Activated naive CD4-positive, alpha-beta T cell treated with anti-CD3 and anti-CD28 coated beads, Interleukin-2, amount 10 ng/mL, durations not matched to agents 7 days and 5 days (primary cell): Measurements from ENCODE around the gene FOXD4L3.
"Not testable (repeated sequence)": the region's sequence is repeated elsewhere in the genome, so short reads cannot be mapped to it uniquely, and the experiment has no call there.

Experiments
- CTCF ChIA-PET: fragments of 350-600 bp; sonication (Branson Sonifier 250); formaldehyde crosslinking; loops from one replicate; lab custom pipeline; 2021; ENCODE audit warnings: antibody characterized with exemption; lab: Charles Lee
- DNase-seq: peaks from one replicate; pipeline ENCODE4 v3.0.0-alpha.2; 2020
- H3K27ac Mint-ChIP-seq: one replicate; pipeline ENCODE4 v1.8.0; 2021; ENCODE audit warnings: mild to moderate bottlenecking, moderate library complexity, mixed read lengths
- H3K27me3 Mint-ChIP-seq: one replicate; pipeline ENCODE4 v1.8.0; 2021; ENCODE audit warnings: mild to moderate bottlenecking, mixed read lengths
- H3K36me3 Mint-ChIP-seq: one replicate; pipeline ENCODE4 v1.8.0; 2021; ENCODE audit warnings: mixed read lengths
- H3K4me1 Mint-ChIP-seq: one replicate; pipeline ENCODE4 v1.8.0; 2021; ENCODE audit warnings: mixed read lengths
- H3K4me3 Mint-ChIP-seq: one replicate; pipeline ENCODE4 v1.8.0; 2021; ENCODE audit warnings: mild to moderate bottlenecking, moderate library complexity, mixed read lengths
- H3K9me3 Mint-ChIP-seq: one replicate; pipeline ENCODE4 v1.8.0; 2021; ENCODE audit warnings: mixed read lengths

Gene FOXD4L3

DNA sequence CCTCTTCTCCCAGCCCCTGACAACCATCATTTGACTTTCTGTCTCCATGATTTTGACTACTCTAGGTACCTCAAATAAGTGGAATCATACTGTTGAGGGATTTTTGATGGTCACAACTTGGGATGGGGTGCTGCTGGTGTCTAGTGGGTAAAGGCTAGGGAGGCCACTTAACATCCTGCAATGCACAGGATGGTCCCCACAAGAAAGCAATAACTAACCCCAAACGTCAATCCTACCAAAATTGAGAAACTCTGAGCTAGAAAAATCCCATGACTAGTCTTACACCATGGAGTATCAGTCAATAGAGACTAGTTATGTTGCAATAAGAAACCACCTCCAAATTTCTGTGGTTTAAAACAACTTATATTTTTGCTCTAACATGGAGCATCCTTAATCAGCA is 29.5 kb downstream of the FOXD4L3 start:
- H3K4me1 Mint-ChIP-seq, DNase-seq, H3K4me3 Mint-ChIP-seq, H3K9me3 Mint-ChIP-seq, H3K36me3 Mint-ChIP-seq, CTCF ChIA-PET, H3K27ac Mint-ChIP-seq, H3K27me3 Mint-ChIP-seq: not testable (repeated sequence)

GRCh38 chr9:68335935-68336334 is 33.3 kb downstream of the FOXD4L3 start:
- H3K27ac Mint-ChIP-seq, DNase-seq, H3K36me3 Mint-ChIP-seq, CTCF ChIA-PET, H3K4me3 Mint-ChIP-seq, H3K9me3 Mint-ChIP-seq, H3K27me3 Mint-ChIP-seq, H3K4me1 Mint-ChIP-seq: not testable (repeated sequence)

GRCh38 chr9:68336639-68337339 is 34.1 kb downstream of the FOXD4L3 start:
- CTCF ChIA-PET, H3K27ac Mint-ChIP-seq, DNase-seq, H3K4me1 Mint-ChIP-seq, H3K27me3 Mint-ChIP-seq, H3K4me3 Mint-ChIP-seq, H3K9me3 Mint-ChIP-seq, H3K36me3 Mint-ChIP-seq: not testable (repeated sequence)

DNA sequence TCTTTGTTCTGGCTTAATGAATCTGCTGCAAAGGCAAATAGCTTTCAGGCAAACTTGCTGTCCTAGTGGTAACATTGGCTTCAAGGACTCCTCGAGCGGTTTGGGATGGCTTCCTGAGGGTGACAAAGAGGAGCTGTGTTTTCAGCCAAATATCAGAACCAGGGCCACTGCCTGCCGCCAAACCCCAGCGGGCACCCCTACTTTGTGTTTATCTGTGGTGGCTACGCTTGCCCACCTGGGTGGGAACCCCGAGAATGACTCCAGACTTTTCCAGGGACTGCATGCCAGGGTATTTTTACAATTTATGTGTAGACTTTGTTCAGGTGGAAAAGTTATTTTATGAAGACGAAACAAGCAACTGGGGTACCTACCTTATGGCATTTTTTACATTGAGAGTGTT is 35.3 kb downstream of the FOXD4L3 start:
- H3K9me3 Mint-ChIP-seq, H3K4me1 Mint-ChIP-seq, H3K27me3 Mint-ChIP-seq, H3K27ac Mint-ChIP-seq, H3K4me3 Mint-ChIP-seq, CTCF ChIA-PET, H3K36me3 Mint-ChIP-seq, DNase-seq: not testable (repeated sequence)

- H3K9me3 Mint-ChIP-seq, DNase-seq, H3K4me1 Mint-ChIP-seq, H3K4me3 Mint-ChIP-seq, H3K27me3 Mint-ChIP-seq, H3K36me3 Mint-ChIP-seq, H3K27ac Mint-ChIP-seq: not testable (repeated sequence)
- CTCF ChIA-PET = interaction anchor here (0.7 to 1.4 kb wide), 2 partner anchors 166 to 226 kb away, joined by 3 to 4 read pairs; no protein-coding TSS in a partner anchor
Measured at GRCh38 chr9:68342265-68343025, 39.8 kb downstream of the FOXD4L3 start.

- not testable (repeated sequence) for H3K27me3 Mint-ChIP-seq, H3K27ac Mint-ChIP-seq, DNase-seq, H3K4me3 Mint-ChIP-seq, H3K9me3 Mint-ChIP-seq, H3K36me3 Mint-ChIP-seq, H3K4me1 Mint-ChIP-seq
- CTCF ChIA-PET = interaction anchor here (0.6 to 1.4 kb wide), 4 partner anchors 165 to 613 kb away, joined by 3 to 4 read pairs (median 4); no protein-coding TSS in a partner anchor
Measured at GRCh38 chr9:68343242-68343641, 40.6 kb downstream of the FOXD4L3 start.

- H3K27ac Mint-ChIP-seq, H3K27me3 Mint-ChIP-seq, H3K9me3 Mint-ChIP-seq, H3K4me3 Mint-ChIP-seq, H3K4me1 Mint-ChIP-seq, H3K36me3 Mint-ChIP-seq, DNase-seq: not testable (repeated sequence)
- CTCF ChIA-PET = interaction anchor here (0.7 kb wide), 1 partner anchor 216 kb away, joined by 3 read pairs; no protein-coding TSS in a partner anchor
Measured at GRCh38 chr9:68343992-68344391, 41.3 kb downstream of the FOXD4L3 start.

DNA sequence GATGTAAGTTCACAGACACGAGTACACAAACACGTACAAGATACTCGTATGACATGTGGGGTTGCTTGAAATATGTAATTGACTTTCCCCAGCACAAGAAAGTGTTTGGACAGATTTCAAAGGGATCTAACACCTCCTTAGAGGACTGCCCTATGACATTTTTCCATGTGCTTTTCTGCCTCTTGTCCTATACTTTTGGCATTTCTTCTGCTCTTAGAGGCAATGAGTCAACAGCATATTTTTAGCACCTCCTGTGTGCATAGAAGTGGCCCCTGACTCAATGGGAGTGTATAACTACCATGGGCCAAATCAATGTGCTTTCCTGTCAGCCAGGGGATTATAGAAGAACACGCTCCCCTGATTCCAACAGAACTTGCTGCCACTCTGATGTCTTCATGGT is 49.0 kb downstream of the FOXD4L3 start:
- DNase-seq, CTCF ChIA-PET, H3K4me1 Mint-ChIP-seq, H3K27ac Mint-ChIP-seq, H3K36me3 Mint-ChIP-seq, H3K9me3 Mint-ChIP-seq, H3K4me3 Mint-ChIP-seq: not testable (repeated sequence)
- H3K27me3 Mint-ChIP-seq = peaks cover 24% of the 10 kb centered on the region
